DOHH2 (cell line): ENCODE measurements around the gene ABHD18.

ENCODE experiments used
- EZH2phosphoT487 ChIP-seq: fragments of 200-600 bp; sonication (generic); IDR thresholded peaks from 2 replicates; pipeline ENCODE4 v1.6.1; 2017; ENCODE audit warnings: borderline replicate concordance, mild to moderate bottlenecking, antibody characterized with exemption, low read length, moderate library complexity, mixed read lengths
- TF ChIP-seq, protein P1 (sequence below): fragments of 200-600 bp; sonication (generic); IDR thresholded peaks from one replicate; pipeline ENCODE4 v1.5.1; 2014; ENCODE audit warnings: antibody characterized with exemption, mild to moderate bottlenecking, low read depth, low read length; ENCODE audit not compliant: poor library complexity, severe bottlenecking

GRCh38 chr4:127930175-127930574, 35.0 kb upstream of the ABHD18 start:
- TF ChIP-seq, protein P1, sequence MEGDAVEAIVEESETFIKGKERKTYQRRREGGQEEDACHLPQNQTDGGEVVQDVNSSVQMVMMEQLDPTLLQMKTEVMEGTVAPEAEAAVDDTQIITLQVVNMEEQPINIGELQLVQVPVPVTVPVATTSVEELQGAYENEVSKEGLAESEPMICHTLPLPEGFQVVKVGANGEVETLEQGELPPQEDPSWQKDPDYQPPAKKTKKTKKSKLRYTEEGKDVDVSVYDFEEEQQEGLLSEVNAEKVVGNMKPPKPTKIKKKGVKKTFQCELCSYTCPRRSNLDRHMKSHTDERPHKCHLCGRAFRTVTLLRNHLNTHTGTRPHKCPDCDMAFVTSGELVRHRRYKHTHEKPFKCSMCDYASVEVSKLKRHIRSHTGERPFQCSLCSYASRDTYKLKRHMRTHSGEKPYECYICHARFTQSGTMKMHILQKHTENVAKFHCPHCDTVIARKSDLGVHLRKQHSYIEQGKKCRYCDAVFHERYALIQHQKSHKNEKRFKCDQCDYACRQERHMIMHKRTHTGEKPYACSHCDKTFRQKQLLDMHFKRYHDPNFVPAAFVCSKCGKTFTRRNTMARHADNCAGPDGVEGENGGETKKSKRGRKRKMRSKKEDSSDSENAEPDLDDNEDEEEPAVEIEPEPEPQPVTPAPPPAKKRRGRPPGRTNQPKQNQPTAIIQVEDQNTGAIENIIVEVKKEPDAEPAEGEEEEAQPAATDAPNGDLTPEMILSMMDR: no peak
- no peak for TF ChIP-seq EZH2phosphoT487
